Activated T-cell treated with anti-CD3 and anti-CD28 coated beads, Interleukin-2, amount 50 U/mL, for 72 hours (primary cell): ENCODE results near the gene GABBR1. TPM values are rescaled to one million over a fixed set of nuclear protein-coding genes. Genes with fewer than 3 reads are reported as not detected.

Experiments used
- ATAC-seq, 2 donors: fragments of 150-1000 bp; cut with Tn5 transposase; replicated peaks in 1 of 2; 2 replicates each; pipeline ENCODE4 v1.10.0; 2021; ENCODE audit warnings: moderate library complexity in 2 of 2, mild to moderate bottlenecking in 1 of 2
- DNase-seq, 2 donors: peaks; one replicate each; pipeline ENCODE4 v3.0.0; 2021 to 2022; ENCODE audit warnings: mixed read lengths in 1 of 2
- H3K27ac Mint-ChIP-seq: one replicate; pipeline ENCODE4 v1.8.0; 2022; ENCODE audit warnings: mild to moderate bottlenecking, moderate library complexity, mixed read lengths
- H3K27me3 Mint-ChIP-seq: one replicate; pipeline ENCODE4 v1.8.0; 2022; ENCODE audit warnings: low read depth, mixed read lengths
- H3K36me3 Mint-ChIP-seq, 2 donors: one replicate each; pipeline ENCODE4 v1.8.0; 2022; ENCODE audit warnings: mixed read lengths in 2 of 2, mild to moderate bottlenecking in 1 of 2; ENCODE audit not compliant: insufficient read depth in 2 of 2
- H3K4me1 Mint-ChIP-seq: one replicate; pipeline ENCODE4 v1.8.0; 2022; ENCODE audit warnings: low read depth, mixed read lengths
- H3K4me3 Mint-ChIP-seq, 2 donors: one replicate each; pipeline ENCODE4 v1.8.0; 2022; ENCODE audit warnings: mild to moderate bottlenecking in 2 of 2, mixed read lengths in 2 of 2, moderate library complexity in 2 of 2
- H3K9me3 Mint-ChIP-seq, 2 donors: one replicate each; pipeline ENCODE4 v1.8.0; 2022; ENCODE audit warnings: mixed read lengths in 2 of 2
- total RNA-seq, 2 donors: library from RNA; stranded (reverse); gene quantifications; one replicate each; pipeline ENCODE4 v1.2.3, GENCODE V29; 2022

Gene GABBR1
- total RNA-seq, 2 donors from 2014 or later = 21.7 to 26.6 TPM

DNA sequence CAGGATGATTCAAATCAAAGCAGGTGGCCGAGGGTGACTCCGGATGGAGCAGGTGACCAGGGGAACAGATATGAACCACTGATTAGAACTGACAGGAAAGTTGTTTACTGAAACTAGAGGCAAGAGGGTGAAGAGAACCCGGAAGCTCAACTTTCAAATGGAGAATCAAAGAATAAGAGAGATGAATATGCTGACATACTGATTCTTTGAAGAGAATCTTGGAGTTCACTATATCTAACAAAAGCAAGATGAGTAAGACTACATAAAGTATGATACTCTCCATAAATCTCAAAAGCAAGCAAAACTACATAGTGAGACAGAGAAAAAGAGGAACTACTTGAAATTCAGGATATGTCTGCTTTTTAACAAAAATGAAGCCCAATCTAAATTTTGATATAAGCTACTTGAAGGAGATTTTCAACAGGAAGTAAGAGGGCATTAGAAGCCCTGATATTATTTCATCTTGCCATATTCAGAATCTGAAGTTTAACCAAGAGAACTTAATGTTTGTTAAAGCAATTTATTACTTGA is 69.5 kb downstream of the GABBR1 start:
- DNase-seq = peak in 1 of 2 donors; percentile 5
- Mint-ChIP-seq H3K4me3 (no peak overlapping the region), H3K4me1 (peaks cover 16% of the 10 kb centered on the region), H3K27ac (no peak overlapping the region), H3K36me3 (no peaks in the 10 kb centered on the region), H3K27me3 (peaks cover 68% of the 10 kb centered on the region), H3K9me3 (no peaks in the 10 kb centered on the region)
- no peak for ATAC-seq

DNA sequence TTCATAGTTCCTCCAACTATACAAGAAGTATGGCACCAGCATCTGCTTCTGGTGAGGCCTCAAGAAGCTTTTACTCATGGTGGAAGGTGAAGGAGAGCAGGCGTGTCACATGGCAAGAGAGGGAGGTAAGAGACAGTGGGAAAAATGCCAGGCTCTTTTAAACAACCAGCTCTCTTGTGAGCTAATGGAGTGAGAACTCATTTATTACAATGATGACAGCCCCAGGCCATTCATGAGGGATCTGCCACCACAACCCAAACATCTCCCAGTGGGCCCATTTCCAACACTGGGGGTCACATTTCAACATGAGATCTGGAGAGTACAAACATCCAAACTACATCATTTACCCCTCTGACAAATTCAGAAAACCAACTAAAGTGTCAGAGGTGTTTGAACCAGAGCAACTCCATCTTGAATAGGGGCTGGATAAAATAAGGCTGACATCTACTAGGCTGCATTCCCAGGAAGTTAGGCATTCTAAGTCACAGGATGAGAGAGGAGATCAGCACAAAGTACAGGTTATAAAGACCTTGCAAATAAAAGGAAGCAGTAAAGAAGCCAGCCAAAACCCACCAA is 71.3 kb downstream of the GABBR1 start:
- Mint-ChIP-seq H3K4me1 (peaks cover 16% of the 10 kb centered on the region), H3K4me3 (no peak overlapping the region), H3K27ac (no peak overlapping the region), H3K27me3 (peaks cover 54% of the 10 kb centered on the region), H3K36me3 (no peaks in the 10 kb centered on the region), H3K9me3 (no peaks in the 10 kb centered on the region)
- no peak for DNase-seq
- ATAC-seq = no peak

DNA sequence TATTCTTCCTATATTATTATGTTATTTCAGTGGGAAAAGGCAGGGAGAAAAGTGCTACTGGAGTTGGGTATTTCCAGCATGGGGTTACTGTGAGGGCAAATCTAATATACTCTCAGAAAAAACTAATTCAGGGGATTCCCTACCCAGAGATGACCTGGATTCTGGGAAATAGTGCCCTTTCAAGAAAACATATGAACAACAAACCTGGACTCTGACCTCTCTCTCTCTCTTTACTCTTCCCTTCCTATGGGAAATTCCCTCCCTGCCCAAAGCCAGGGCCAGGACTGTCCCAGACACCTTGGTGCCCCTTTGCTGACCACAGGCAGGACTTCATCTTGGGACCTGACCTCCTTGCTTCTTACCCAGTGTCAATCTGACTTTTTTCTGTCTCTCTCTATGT is 71.9 kb downstream of the GABBR1 start:
- peaks cover 16% of the 10 kb centered on the region for H3K4me1 Mint-ChIP-seq
- no peak overlapping the region for H3K27ac Mint-ChIP-seq
- DNase-seq (no peak), ATAC-seq (no peak)
- H3K4me3 Mint-ChIP-seq = no peak overlapping the region
- H3K27me3 Mint-ChIP-seq = peaks cover 58% of the 10 kb centered on the region
- H3K36me3 Mint-ChIP-seq = no peaks in the 10 kb centered on the region
- no peaks in the 10 kb centered on the region for H3K9me3 Mint-ChIP-seq

DNA sequence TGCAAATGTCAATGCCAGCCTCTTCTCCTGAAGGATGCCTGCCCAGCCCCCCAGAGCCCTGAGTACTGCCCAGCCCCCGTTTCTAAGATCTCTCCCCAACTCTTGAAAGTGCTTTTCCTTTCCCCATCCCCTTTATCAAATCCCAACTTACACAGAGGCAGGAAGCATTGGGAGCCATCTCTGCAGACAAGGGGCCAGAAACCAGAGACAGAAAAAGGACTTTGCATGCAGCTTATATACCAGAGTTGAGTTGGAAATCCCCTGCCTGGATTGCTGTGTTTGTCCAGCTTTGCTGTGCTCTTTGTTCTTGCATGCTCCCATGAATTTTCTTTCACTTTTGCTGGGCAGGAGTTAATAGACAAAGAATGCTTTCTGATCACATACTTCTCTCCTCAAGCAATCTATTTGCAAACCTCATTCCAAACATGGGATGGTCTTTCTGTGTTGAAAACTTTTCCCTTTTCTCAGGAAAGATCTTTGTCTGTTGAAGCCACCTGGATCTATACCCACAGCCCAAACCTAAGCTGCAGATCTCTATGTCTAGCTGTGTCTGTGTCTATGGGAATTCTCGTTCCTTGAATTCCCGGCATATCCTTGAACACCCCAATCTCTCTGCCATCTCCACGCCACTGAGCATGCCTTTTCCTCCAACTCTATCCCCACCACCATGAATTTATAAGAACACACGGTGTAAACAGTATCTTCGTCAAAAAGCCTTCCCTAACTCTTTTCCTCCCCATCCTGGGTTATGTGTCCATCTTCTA is 73.3 kb downstream of the GABBR1 start, which contains the start of gene UBD:
UBD (minus strand) TSS at position 209 of the 764 bp plus-strand sequence; CDS start at position 178, 31 bp downstream.
- DNase-seq (no peak), ATAC-seq (no peak)
- Mint-ChIP-seq H3K4me1 (peaks cover 17% of the 10 kb centered on the region), H3K36me3 (no peaks in the 10 kb centered on the region), H3K4me3 (no peak within 1 kb of the TSS), H3K27me3 (peaks cover 62% of the 10 kb centered on the region), H3K27ac (no peak within 1 kb of the TSS), H3K9me3 (no peaks in the 10 kb centered on the region)

DNA sequence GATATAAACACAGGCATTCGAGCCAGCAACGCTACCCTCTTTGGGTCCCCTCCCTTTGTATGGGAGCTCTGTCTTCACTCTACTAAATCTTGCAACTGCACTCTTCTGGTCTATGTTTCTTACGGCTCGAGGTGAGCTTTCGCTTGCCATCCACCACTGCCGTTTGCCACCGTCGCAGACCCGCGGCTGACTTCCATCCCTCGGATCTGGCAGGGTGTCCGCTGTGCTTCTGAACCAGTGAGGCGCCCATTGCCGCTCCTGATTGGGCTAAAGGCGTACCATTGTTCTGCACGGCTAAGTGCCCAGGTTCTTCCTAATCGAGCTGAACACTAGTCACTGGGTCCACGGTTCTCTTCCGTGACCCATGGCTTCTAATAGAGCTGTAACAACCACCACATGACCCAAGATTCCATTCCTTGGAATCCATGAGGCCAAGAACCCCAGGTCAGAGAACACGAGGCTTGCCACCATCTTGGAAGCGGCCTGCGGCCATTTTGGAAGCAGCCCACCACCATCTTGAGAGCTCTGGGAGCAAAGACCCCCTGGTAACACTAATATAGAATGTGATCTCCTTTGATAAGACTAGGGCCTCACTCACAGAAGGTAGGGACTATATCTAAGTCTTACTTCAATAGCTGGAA is 74.4 kb downstream of the GABBR1 start:
- H3K9me3 Mint-ChIP-seq = no peaks in the 10 kb centered on the region
- no peak overlapping the region for H3K27ac Mint-ChIP-seq
- H3K36me3 Mint-ChIP-seq = no peaks in the 10 kb centered on the region
- peaks cover 72% of the 10 kb centered on the region for H3K27me3 Mint-ChIP-seq
- H3K4me3 Mint-ChIP-seq = no peak overlapping the region
- ATAC-seq (no peak), DNase-seq (no peak)
- peaks cover 26% of the 10 kb centered on the region for H3K4me1 Mint-ChIP-seq

DNA sequence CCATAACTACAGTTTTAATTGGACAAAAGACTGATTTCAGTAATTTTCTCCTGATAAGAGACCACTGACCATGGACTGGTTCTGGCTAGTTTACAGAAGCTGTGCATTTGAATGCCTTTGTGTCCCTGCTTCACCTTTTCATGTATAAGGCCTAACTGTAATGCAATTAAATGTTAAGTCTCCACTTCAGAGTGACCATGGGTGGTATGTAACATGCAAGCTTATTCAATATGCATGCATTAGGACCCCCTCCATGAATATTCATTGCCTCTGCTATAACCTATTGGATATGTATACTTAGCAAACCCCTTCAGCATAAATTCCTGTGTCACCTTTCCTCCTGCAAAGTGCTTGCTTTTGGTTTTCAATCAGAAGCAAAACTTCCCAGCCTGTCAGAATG is 75.7 kb downstream of the GABBR1 start:
- H3K4me3 Mint-ChIP-seq = no peak overlapping the region
- peaks cover 72% of the 10 kb centered on the region for H3K27me3 Mint-ChIP-seq
- ATAC-seq (no peak), DNase-seq (no peak)
- H3K9me3 Mint-ChIP-seq = no peaks in the 10 kb centered on the region
- H3K4me1 Mint-ChIP-seq = peaks cover 30% of the 10 kb centered on the region
- H3K36me3 Mint-ChIP-seq = no peaks in the 10 kb centered on the region
- no peak overlapping the region for H3K27ac Mint-ChIP-seq

DNA sequence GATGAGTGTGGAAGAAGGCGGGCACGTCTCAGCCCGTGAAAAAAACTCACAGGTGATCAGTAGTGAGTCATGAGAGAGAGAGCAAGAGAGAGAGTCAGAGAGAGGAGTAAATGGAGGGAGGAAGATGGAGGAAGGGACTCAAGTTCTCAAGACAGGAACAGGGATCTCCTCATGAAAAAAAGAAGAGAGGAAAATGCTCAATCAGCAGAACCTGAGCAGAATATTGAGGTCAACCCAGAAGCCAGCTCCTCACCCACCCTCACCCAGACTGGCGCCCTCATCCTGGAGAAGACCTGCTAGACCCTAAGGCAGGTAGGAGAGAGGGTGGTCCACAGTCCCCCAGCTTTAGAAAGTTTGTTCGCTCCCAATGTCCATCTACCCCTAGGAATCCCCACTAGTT is 78.2 kb downstream of the GABBR1 start:
- ATAC-seq (no peak), DNase-seq (no peak)
- Mint-ChIP-seq H3K27me3 (peaks cover 72% of the 10 kb centered on the region), H3K36me3 (no peaks in the 10 kb centered on the region), H3K4me1 (peaks cover 22% of the 10 kb centered on the region), H3K4me3 (no peak overlapping the region), H3K27ac (no peak overlapping the region), H3K9me3 (no peaks in the 10 kb centered on the region)

DNA sequence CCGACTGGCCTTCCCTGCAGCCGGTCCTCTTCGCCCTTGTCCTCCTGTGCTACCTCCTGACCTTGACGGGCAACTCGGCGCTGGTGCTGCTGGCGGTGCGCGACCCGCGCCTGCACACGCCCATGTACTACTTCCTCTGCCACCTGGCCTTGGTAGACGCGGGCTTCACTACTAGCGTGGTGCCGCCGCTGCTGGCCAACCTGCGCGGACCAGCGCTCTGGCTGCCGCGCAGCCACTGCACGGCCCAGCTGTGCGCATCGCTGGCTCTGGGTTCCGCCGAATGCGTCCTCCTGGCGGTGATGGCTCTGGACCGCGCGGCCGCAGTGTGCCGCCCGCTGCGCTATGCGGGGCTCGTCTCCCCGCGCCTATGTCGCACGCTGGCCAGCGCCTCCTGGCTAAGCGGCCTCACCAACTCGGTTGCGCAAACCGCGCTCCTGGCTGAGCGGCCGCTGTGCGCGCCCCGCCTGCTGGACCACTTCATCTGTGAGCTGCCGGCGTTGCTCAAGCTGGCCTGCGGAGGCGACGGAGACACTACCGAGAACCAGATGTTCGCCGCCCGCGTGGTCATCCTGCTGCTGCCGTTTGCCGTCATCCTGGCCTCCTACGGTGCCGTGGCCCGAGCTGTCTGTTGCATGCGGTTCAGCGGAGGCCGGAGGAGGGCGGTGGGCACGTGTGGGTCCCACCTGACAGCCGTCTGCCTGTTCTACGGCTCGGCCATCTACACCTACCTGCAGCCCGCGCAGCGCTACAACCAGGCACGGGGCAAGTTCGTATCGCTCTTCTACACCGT is 79.5 kb downstream of the GABBR1 start:
- H3K36me3 Mint-ChIP-seq = no peaks in the 10 kb centered on the region
- H3K4me1 Mint-ChIP-seq = peaks cover 22% of the 10 kb centered on the region
- H3K9me3 Mint-ChIP-seq = no peaks in the 10 kb centered on the region
- H3K4me3 Mint-ChIP-seq = peak overlapping the region; percentile 77 to 78
- peaks cover 77% of the 10 kb centered on the region for H3K27me3 Mint-ChIP-seq
- H3K27ac Mint-ChIP-seq = no peak overlapping the region
- DNase-seq = peak; percentile 30 to 35
- ATAC-seq = peak; percentile 70 to 73

DNA sequence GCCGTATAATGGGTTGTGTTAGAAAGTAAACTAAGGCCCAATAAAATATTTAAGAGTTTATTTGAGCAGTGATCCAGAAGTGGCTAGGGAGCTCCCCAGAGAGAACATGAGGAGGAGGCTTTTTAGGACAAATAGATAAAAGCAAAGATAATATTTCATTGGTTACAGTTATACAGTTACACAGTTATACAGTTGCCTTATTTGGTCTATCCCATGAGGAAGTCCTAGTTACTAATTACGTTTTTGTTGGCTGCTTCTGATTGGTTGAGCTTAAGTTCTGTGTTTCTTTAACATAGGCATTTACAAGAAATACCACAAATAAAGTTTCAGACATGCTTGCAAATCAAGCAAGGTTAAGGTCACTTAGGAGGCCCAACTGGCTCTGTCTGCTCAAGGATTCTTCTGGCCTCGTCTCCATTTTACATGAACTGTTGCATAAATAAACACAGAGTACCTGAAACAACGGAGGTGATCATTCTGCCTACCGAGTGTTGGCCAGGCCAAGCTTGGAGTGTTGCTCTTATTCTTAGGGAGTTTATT is 80.4 kb downstream of the GABBR1 start:
- Mint-ChIP-seq H3K4me3 (peak overlapping the region; percentile 77 to 78), H3K27ac (no peak overlapping the region), H3K27me3 (peaks cover 86% of the 10 kb centered on the region), H3K36me3 (no peaks in the 10 kb centered on the region), H3K4me1 (peaks cover 29% of the 10 kb centered on the region), H3K9me3 (no peaks in the 10 kb centered on the region)
- peak; percentile 52 to 57 for ATAC-seq
- peak in 1 of 2 donors; percentile 15 for DNase-seq

DNA sequence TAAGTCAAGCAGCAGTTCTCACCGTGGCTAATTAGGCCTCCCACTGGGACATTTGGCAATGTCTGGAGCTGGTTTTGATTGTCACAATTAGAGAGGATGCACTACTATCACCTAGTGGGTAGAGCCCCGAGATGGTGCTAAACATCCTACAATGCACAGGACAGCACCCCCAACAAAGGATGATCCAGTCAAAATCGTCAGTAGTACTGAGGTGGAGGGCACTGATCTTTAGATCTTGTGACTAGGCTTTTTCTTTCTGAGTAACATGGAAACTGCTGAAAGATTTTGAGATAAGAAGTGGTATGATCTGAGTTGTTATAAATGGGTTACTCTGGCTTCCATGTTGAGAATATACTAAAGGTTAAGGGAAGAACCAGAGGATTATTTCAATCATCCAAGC is 85.4 kb downstream of the GABBR1 start:
- peaks cover 70% of the 10 kb centered on the region for H3K27me3 Mint-ChIP-seq
- peak; percentile 39 to 42 for DNase-seq
- ATAC-seq = peak; percentile 95 to 97
- no peaks in the 10 kb centered on the region for H3K9me3 Mint-ChIP-seq
- H3K27ac Mint-ChIP-seq = no peak overlapping the region
- H3K4me3 Mint-ChIP-seq = no peak overlapping the region
- no peaks in the 10 kb centered on the region for H3K36me3 Mint-ChIP-seq
- H3K4me1 Mint-ChIP-seq = peaks cover 15% of the 10 kb centered on the region

DNA sequence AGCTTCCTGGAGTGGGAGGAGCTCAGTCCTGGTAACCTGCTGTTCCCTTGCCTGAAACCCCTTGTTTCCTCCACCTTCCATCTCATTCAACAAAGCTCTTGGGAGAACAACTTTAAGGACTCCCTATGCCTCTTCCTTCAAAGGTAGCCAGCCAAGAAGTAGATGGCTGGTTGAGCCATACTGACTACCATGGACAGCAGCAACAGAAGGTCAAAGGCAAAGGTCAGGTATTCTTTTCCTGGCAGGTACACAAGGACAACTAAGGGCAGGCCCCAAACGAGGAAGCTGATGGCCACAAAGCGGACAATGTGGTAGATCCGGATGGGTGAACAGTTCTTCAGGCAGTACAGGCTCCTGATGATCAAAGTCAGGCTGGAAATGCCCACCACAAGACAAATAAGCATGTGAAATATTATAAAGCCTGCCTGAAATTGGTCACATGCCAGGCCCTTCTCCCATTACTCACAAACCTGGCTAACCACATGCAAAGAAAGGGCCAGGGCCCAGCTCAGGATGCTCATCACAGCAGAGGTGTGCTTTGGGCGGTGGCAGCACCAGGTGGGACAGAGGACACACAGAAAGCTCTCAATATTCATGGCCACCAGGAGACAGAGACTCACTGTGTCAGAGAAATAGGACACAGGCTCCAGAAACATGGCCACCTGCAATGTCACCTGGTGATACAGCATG is 95.1 kb downstream of the GABBR1 start:
- H3K36me3 Mint-ChIP-seq = no peaks in the 10 kb centered on the region

DNA sequence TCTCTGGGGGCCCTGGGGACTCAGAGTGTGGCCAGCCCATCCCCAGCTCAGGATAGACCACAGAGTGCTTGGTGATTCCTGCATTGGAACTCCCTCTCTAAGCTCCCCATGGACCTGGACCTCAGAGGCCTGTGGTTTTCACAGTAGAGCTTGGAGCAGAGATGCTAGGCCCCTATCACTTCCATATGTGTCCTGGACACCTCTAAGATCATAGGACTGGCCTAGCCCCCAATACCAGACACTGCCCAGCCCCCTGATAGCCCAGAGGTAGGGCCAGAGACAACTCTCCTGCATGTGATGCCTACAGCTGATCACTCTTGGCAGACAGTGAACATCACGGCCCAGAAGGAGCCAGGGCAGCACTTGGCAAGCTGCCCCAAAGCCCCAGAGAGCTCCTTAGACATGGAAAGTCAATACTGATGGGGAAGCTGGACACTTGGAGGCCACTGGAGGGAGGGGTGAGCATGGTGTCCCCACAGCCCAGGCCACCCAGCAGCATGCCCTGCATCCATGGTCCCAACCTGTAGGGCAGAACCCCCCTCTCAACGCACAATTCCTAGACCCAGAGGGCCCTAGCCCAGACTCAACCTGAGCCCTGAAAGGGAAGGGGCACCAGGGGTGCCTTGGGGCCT is 100.5 kb downstream of the GABBR1 start:
- no peaks in the 10 kb centered on the region for H3K4me1 Mint-ChIP-seq
- ATAC-seq = no peak

More for the DNA sequence above, 95.1 kb downstream of the GABBR1 start:
- no peaks in the 10 kb centered on the region for H3K4me1 Mint-ChIP-seq
- no peaks in the 10 kb centered on the region for H3K9me3 Mint-ChIP-seq
- DNase-seq = no peak
- H3K27me3 Mint-ChIP-seq = peaks cover 30% of the 10 kb centered on the region
- ATAC-seq = no peak
- no peak overlapping the region for H3K27ac Mint-ChIP-seq
- H3K4me3 Mint-ChIP-seq = no peak overlapping the region

More for the DNA sequence above, 100.5 kb downstream of the GABBR1 start:
- no peak overlapping the region for H3K4me3 Mint-ChIP-seq
- no peaks in the 10 kb centered on the region for H3K9me3 Mint-ChIP-seq
- no peak for DNase-seq
- H3K27me3 Mint-ChIP-seq = no peaks in the 10 kb centered on the region
- H3K27ac Mint-ChIP-seq = no peak overlapping the region
- no peaks in the 10 kb centered on the region for H3K36me3 Mint-ChIP-seq
